Astrocyte (in vitro differentiated cells and primary cell): ENCODE data around the gene TTC22. TPM values are rescaled to one million over a fixed set of nuclear protein-coding genes. Genes with fewer than 3 reads are reported as not detected.

Experiments
- DNase-seq: peaks from one replicate; pipeline ENCODE4 v3.0.0-alpha.2; 2010; ENCODE audit warnings: low read depth
- FAIRE-seq: peaks from 2 replicates; lab custom pipeline; 2011; peaks lifted over from hg19 to GRCh38; lab: Jason Lieb, UNC
- H2AFZ ChIP-seq: 2 replicates; pipeline ENCODE4 v1.6.0; 2012; ENCODE audit warnings: low read depth, low read length, inconsistent platforms
- H3K27ac ChIP-seq: 2 replicates; pipeline ENCODE4 v1.5.1; 2011; ENCODE audit warnings: low read depth, low read length, inconsistent platforms
- H3K27me3 ChIP-seq: 2 replicates; pipeline ENCODE4 v1.6.0; 2011; ENCODE audit warnings: low read length, inconsistent platforms; ENCODE audit not compliant: insufficient read depth
- H3K36me3 ChIP-seq: 2 replicates; pipeline ENCODE4 v1.5.1; 2011; ENCODE audit warnings: low read length, inconsistent platforms; ENCODE audit not compliant: insufficient read depth
- H3K4me1 ChIP-seq: 2 replicates; pipeline ENCODE4 v1.5.1; 2011; ENCODE audit warnings: low read length, inconsistent platforms; ENCODE audit not compliant: insufficient read depth
- H3K4me2 ChIP-seq: 2 replicates; pipeline ENCODE4 v1.6.0; 2012; ENCODE audit warnings: low read length, inconsistent platforms
- H3K4me3 ChIP-seq: 2 replicates; pipeline ENCODE4 v1.5.1; 2011; ENCODE audit warnings: low read depth, mild to moderate bottlenecking, low read length, inconsistent platforms; ENCODE audit not compliant: insufficient read depth
- H3K79me2 ChIP-seq: 2 replicates; pipeline ENCODE4 v1.6.0; 2012; ENCODE audit warnings: mild to moderate bottlenecking, low read length, inconsistent platforms; ENCODE audit not compliant: insufficient read depth
- H3K9ac ChIP-seq: 2 replicates; pipeline ENCODE4 v1.6.0; 2012; ENCODE audit warnings: mild to moderate bottlenecking, low read length, inconsistent platforms
- H3K9me3 ChIP-seq: 2 replicates; pipeline ENCODE4 v1.5.1; 2012; ENCODE audit warnings: low read depth, mild to moderate bottlenecking, low read length, inconsistent platforms; ENCODE audit not compliant: insufficient read depth
- H4K20me1 ChIP-seq: 2 replicates; pipeline ENCODE4 v1.6.0; 2012; ENCODE audit warnings: low read length, inconsistent platforms; ENCODE audit not compliant: insufficient read depth
- H3K27ac Mint-ChIP-seq: one replicate; pipeline ENCODE4 v1.8.0; 2021; ENCODE audit warnings: mild to moderate bottlenecking, mixed read lengths; ENCODE audit not compliant: unreplicated experiment
- H3K27me3 Mint-ChIP-seq: one replicate; pipeline ENCODE4 v1.8.0; 2021; ENCODE audit warnings: low read depth, mixed read lengths; ENCODE audit not compliant: unreplicated experiment
- H3K36me3 Mint-ChIP-seq: one replicate; pipeline ENCODE4 v1.8.0; 2021; ENCODE audit warnings: low read depth, mixed read lengths; ENCODE audit not compliant: unreplicated experiment
- H3K4me1 Mint-ChIP-seq: one replicate; pipeline ENCODE4 v1.8.0; 2021; ENCODE audit warnings: low read depth, mixed read lengths; ENCODE audit not compliant: unreplicated experiment
- H3K4me3 Mint-ChIP-seq: one replicate; pipeline ENCODE4 v1.8.0; 2021; ENCODE audit warnings: mild to moderate bottlenecking, moderate library complexity, mixed read lengths; ENCODE audit not compliant: unreplicated experiment
- H3K9me3 Mint-ChIP-seq: one replicate; pipeline ENCODE4 v1.8.0; 2021; ENCODE audit warnings: mild to moderate bottlenecking, mixed read lengths; ENCODE audit not compliant: unreplicated experiment
- CTCF ChIP-seq: IDR thresholded peaks from 2 replicates; pipeline ENCODE4 v1.5.1; 2011; ENCODE audit warnings: low read depth, mild to moderate bottlenecking, inconsistent platforms, low read length, moderate library complexity; ENCODE audit not compliant: insufficient read depth
- EZH2 ChIP-seq: IDR thresholded peaks from 2 replicates; pipeline ENCODE4 v1.6.1; 2012; ENCODE audit warnings: mild to moderate bottlenecking, low read length, inconsistent platforms; ENCODE audit not compliant: insufficient read depth
- total RNA-seq: library from RNA; stranded (reverse); gene quantifications from 2 replicates; pipeline ENCODE4 v1.2.1, GENCODE V29; 2021

TTC22 gene
- total RNA-seq, 1 donor from 2014 or later = not detected

GRCh38 chr1:54766726-54767125 lies 34.4 kb downstream of the TTC22 start:
- peaks cover 18% of the 10 kb centered on the region for H3K79me2 ChIP-seq
- no peaks in the 10 kb centered on the region for H3K9me3 ChIP-seq
- H3K4me3 ChIP-seq = no peak overlapping the region
- FAIRE-seq (no peak), DNase-seq (no peak)
- H3K9me3 Mint-ChIP-seq = no peaks in the 10 kb centered on the region
- no peak for TF ChIP-seq EZH2
- no peak for TF ChIP-seq CTCF
- H3K9ac ChIP-seq = no peak overlapping the region
- no peak overlapping the region for H3K4me3 Mint-ChIP-seq
- H3K4me2 ChIP-seq = no peak overlapping the region
- no peaks in the 10 kb centered on the region for H3K4me1 ChIP-seq
- no peaks in the 10 kb centered on the region for H3K36me3 ChIP-seq
- no peaks in the 10 kb centered on the region for H3K36me3 Mint-ChIP-seq
- H4K20me1 ChIP-seq = no peaks in the 10 kb centered on the region
- H3K27me3 ChIP-seq = peaks cover 9% of the 10 kb centered on the region
- H3K27me3 Mint-ChIP-seq = peaks cover 1% of the 10 kb centered on the region
- H3K27ac ChIP-seq = no peak overlapping the region
- H3K27ac Mint-ChIP-seq = no peak overlapping the region
- no peak overlapping the region for H2AFZ ChIP-seq
- H3K4me1 Mint-ChIP-seq = peaks cover 4% of the 10 kb centered on the region

- FAIRE-seq = no peak
- peak overlapping the region; percentile 94 for H3K4me3 Mint-ChIP-seq
Measured at GRCh38 chr1:54764922-54765561, 36.1 kb downstream of the TTC22 start.

More at GRCh38 chr1:54764922-54765561, 36.1 kb downstream of the TTC22 start:
- peaks cover 4% of the 10 kb centered on the region for H3K4me1 Mint-ChIP-seq
- Histone ChIP-seq H3K4me2 (peak overlapping the region; percentile 85), H3K36me3 (no peaks in the 10 kb centered on the region), H3K27ac (no peak overlapping the region), H3K27me3 (peaks cover 3% of the 10 kb centered on the region), H3K9me3 (no peaks in the 10 kb centered on the region), H4K20me1 (no peaks in the 10 kb centered on the region), H2AFZ (peak overlapping the region; percentile 81), H3K9ac (peak overlapping the region; percentile 70), H3K79me2 (peaks cover 18% of the 10 kb centered on the region), H3K4me1 (no peaks in the 10 kb centered on the region), H3K4me3 (peak overlapping the region; percentile 63)
- peak overlapping the region; percentile 64 for H3K27ac Mint-ChIP-seq
- H3K9me3 Mint-ChIP-seq = no peaks in the 10 kb centered on the region
- TF ChIP-seq CTCF (no peak), EZH2 (no peak)
- H3K36me3 Mint-ChIP-seq = no peaks in the 10 kb centered on the region
- no peaks in the 10 kb centered on the region for H3K27me3 Mint-ChIP-seq
- no peak for DNase-seq
